CD14-positive monocyte (primary cell): ENCODE data around the gene MKKS. TPM values are rescaled to one million over a fixed set of nuclear protein-coding genes. Genes with fewer than 3 reads are reported as not detected.
A peak's percentile ranks its signal among the peaks of the same experiment; 100 is the strongest.

ENCODE experiments used
- DNase-seq, 3 donors: peaks; one replicate each; pipeline ENCODE4 v3.0.0-alpha.2; 2011 to 2022
- H2AFZ ChIP-seq: 2 replicates; pipeline ENCODE4 v1.6.0; 2012; ENCODE audit warnings: mild to moderate bottlenecking, low read depth, low read length, inconsistent platforms; ENCODE audit not compliant: insufficient read depth, poor library complexity, severe bottlenecking
- H3K27ac ChIP-seq, 2 donors: 1 replicate in 1 of 2; 2 replicates in 1 of 2; pipeline ENCODE4 v1.5.1; 2012 to 2013; ENCODE audit warnings: low read length in 2 of 2, control low read depth in 1 of 2, inconsistent platforms in 1 of 2, low read depth in 1 of 2, mild to moderate bottlenecking in 1 of 2
- H3K27me3 ChIP-seq, 2 donors: one replicate each; pipeline versions ENCODE4 v1.6.0 to v1.6.1; 2011 to 2013; ENCODE audit warnings: low read length in 2 of 2; ENCODE audit not compliant: control insufficient read depth in 2 of 2, insufficient read depth in 2 of 2
- H3K36me3 ChIP-seq, 2 donors: replicated peaks in 1 of 2; 1 replicate in 1 of 2; 2 replicates in 1 of 2; pipeline versions ENCODE4 v1.5.1 to v1.6.1; 2012 to 2013; ENCODE audit warnings: low read length in 2 of 2, control low read depth in 1 of 2, inconsistent platforms in 1 of 2, mild to moderate bottlenecking in 1 of 2; ENCODE audit not compliant: insufficient read depth in 2 of 2, control insufficient read depth in 1 of 2
- H3K4me1 ChIP-seq, 2 donors: 1 replicate in 1 of 2; 2 replicates in 1 of 2; pipeline versions ENCODE4 v1.5.1 to v1.6.1; 2012 to 2013; ENCODE audit warnings: low read length in 2 of 2, control low read depth in 1 of 2, inconsistent platforms in 1 of 2, mild to moderate bottlenecking in 1 of 2, moderate library complexity in 1 of 2; ENCODE audit not compliant: insufficient read depth in 2 of 2, control insufficient read depth in 1 of 2
- H3K4me2 ChIP-seq: replicated peaks from 2 replicates; pipeline ENCODE3; 2012; ENCODE audit warnings: low read length, moderate library complexity, mild to moderate bottlenecking; ENCODE audit not compliant: poor library complexity, severe bottlenecking; ENCODE audit errors: extremely low read depth
- H3K4me3 ChIP-seq, 3 experiments: fragments of 200-600 bp in 1 of 3; sonication (generic) in 1 of 3; replicated peaks in 1 of 3; 1 replicate in 2 of 3; 2 replicates in 1 of 3; pipeline ENCODE4 v1.5.1; 2011 to 2013; ENCODE audit warnings: low read length in 3 of 3, mild to moderate bottlenecking in 3 of 3, control low read depth in 2 of 3, low read depth in 2 of 3, inconsistent platforms in 1 of 3, moderate library complexity in 1 of 3
- H3K79me2 ChIP-seq: 2 replicates; pipeline ENCODE4 v1.6.0; 2012; ENCODE audit warnings: mild to moderate bottlenecking, control low read depth, inconsistent platforms, low read length, moderate library complexity; ENCODE audit not compliant: insufficient read depth
- H3K9ac ChIP-seq: 2 replicates; pipeline ENCODE4 v1.6.0; 2017; ENCODE audit warnings: low read length, mild to moderate bottlenecking; ENCODE audit not compliant: insufficient read depth, poor library complexity, severe bottlenecking
- H3K9me3 ChIP-seq, 2 donors: replicated peaks in 1 of 2; 1 replicate in 1 of 2; 2 replicates in 1 of 2; pipeline versions ENCODE4 v1.5.1 to v1.6.1; 2012 to 2013; ENCODE audit warnings: low read length in 2 of 2, control low read depth in 1 of 2; ENCODE audit not compliant: control insufficient read depth in 1 of 2, insufficient read depth in 1 of 2
- H4K20me1 ChIP-seq: 2 replicates; pipeline ENCODE4 v1.6.0; 2012; ENCODE audit warnings: mild to moderate bottlenecking, low read length, control low read depth, moderate library complexity; ENCODE audit not compliant: insufficient read depth
- H3K27ac Mint-ChIP-seq, 7 donors: one replicate each; pipeline ENCODE4 v1.8.0; 2020; ENCODE audit warnings: mild to moderate bottlenecking in 7 of 7, mixed read lengths in 7 of 7, moderate library complexity in 6 of 7, inconsistent platforms in 2 of 7
- H3K27me3 Mint-ChIP-seq, 3 donors: one replicate each; pipeline ENCODE4 v1.8.0; 2021 to 2022; ENCODE audit warnings: low read depth in 3 of 3, mild to moderate bottlenecking in 3 of 3, mixed read lengths in 3 of 3, moderate library complexity in 3 of 3, inconsistent platforms in 1 of 3
- H3K36me3 Mint-ChIP-seq, 2 donors: one replicate each; pipeline ENCODE4 v1.8.0; 2020; ENCODE audit warnings: mixed read lengths in 2 of 2, inconsistent platforms in 1 of 2, mild to moderate bottlenecking in 1 of 2
- H3K4me1 Mint-ChIP-seq: one replicate; pipeline ENCODE4 v1.8.0; 2020; ENCODE audit warnings: mild to moderate bottlenecking, mixed read lengths
- H3K4me3 Mint-ChIP-seq, 2 donors: one replicate each; pipeline ENCODE4 v1.8.0; 2020; ENCODE audit warnings: mild to moderate bottlenecking in 2 of 2, mixed read lengths in 2 of 2, moderate library complexity in 1 of 2
- H3K9me3 Mint-ChIP-seq, 7 donors: one replicate each; pipeline ENCODE4 v1.8.0; 2020 to 2022; ENCODE audit warnings: mixed read lengths in 7 of 7, mild to moderate bottlenecking in 6 of 7, moderate library complexity in 6 of 7, inconsistent platforms in 2 of 7
- CTCF ChIP-seq: fragments of 200-600 bp; IDR thresholded peaks from one replicate; pipeline ENCODE4 v1.8.0; 2022; ENCODE audit warnings: antibody characterized with exemption, mild to moderate bottlenecking
- WGBS: methylation state at CpG from one replicate; pipeline ENCODE4 v1.1.5; 2013; ENCODE audit warnings: missing lambda C conversion rate; ENCODE audit not compliant: insufficient coverage; 5-methylcytosine and 5-hydroxymethylcytosine counted together
- intact Hi-C, 2 donors: fragments of 100-400 bp; cut with micrococcal nuclease; formaldehyde crosslinking; loops; one replicate each; pipeline versions ENCODE4 v1.15.0 to v1.15.1; 2023
- polyA plus RNA-seq, 3 donors: library from polyadenylated mRNA; depleted of rRNA in 1 of 3; unstranded in 2 of 3; stranded (reverse) in 1 of 3; fragments of 300-500 nt in 2 of 3; fragments of >200 nt in 1 of 3; fragmentation: Illumina TruSeq in 2 of 3; gene quantifications; 1 replicate in 2 of 3; 2 replicates in 1 of 3; pipeline ENCODE4 v1.2.3, GENCODE V29; 2012 to 2021

The MKKS gene
- polyA plus RNA-seq, 3 donors = 4.8 to 34.6 (median 31.8) TPM

GRCh38 chr20:10430704-10431103, 3.3 kb downstream of the MKKS start:
- Mint-ChIP-seq H3K9me3 (no peaks in the 10 kb centered on the region), H3K27ac (no peak overlapping the region), H3K27me3 (no peaks in the 10 kb centered on the region), H3K36me3 (peaks cover 3 to 10% of the 10 kb centered on the region in 2 donors), H3K4me3 (no peak overlapping the region), H3K4me1 (peaks cover 45% of the 10 kb centered on the region)
- no peaks in the 10 kb centered on the region for H3K9me3 ChIP-seq
- H3K79me2 ChIP-seq = peaks cover 90% of the 10 kb centered on the region
- WGBS = no CpG with 5 or more reads among the region's 5 CpGs
- H3K4me2 ChIP-seq = no peak overlapping the region
- H3K27ac ChIP-seq = no peak overlapping the region
- no peak overlapping the region for H2AFZ ChIP-seq
- intact Hi-C loops = loop anchor here (5.0 to 10.0 kb wide), 2 partner anchors 84 to 242 kb away; partner anchors contain the start of gene JAG1 (in 2 of the 2)
- H3K4me3 ChIP-seq = no peak overlapping the region
- peaks cover 21 to 31% of the 10 kb centered on the region in 2 donors for H3K4me1 ChIP-seq
- no peak for TF ChIP-seq CTCF
- peaks cover 4 to 8% of the 10 kb centered on the region in 2 donors for H3K36me3 ChIP-seq
- peaks cover 62% of the 10 kb centered on the region for H4K20me1 ChIP-seq
- H3K9ac ChIP-seq = no peak overlapping the region
- no peak for DNase-seq
- H3K27me3 ChIP-seq = no peaks in the 10 kb centered on the region

DNA sequence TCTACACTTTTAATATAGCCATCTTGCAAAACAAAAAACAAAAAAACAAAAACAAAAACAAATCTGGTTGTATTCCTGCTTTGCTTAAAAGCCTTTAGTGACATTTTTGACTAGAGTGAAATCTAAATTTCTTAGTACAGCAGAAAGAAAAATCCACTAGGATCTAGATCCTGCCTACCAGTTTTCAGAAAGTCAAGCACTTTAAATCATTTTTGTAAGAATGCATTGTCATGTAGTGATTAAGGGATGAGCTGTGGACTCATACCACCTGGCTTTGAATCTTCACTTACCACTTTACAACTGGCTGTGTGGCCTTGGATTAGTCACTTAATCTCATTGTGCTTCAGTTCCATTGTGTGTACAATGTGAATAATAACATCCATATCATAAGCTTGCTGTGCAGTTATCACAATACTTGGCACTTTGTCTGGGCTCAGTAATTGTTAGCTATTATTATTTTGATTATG, 4.0 kb downstream of the MKKS start:
- TF ChIP-seq CTCF = no peak
- Histone ChIP-seq H2AFZ (no peak overlapping the region), H3K4me3 (no peak overlapping the region), H3K9me3 (no peaks in the 10 kb centered on the region), H3K4me1 (peaks cover 17 to 25% of the 10 kb centered on the region in 2 donors), H3K27me3 (no peaks in the 10 kb centered on the region), H3K36me3 (peaks cover 7 to 15% of the 10 kb centered on the region in 2 donors), H3K27ac (no peak overlapping the region), H3K9ac (no peak overlapping the region), H3K79me2 (peaks cover 90% of the 10 kb centered on the region), H3K4me2 (no peak overlapping the region), H4K20me1 (peaks cover 69% of the 10 kb centered on the region)
- DNase-seq = peak in 1 of 3 donors; percentile 13
- Mint-ChIP-seq H3K27ac (peak overlapping the region in 1 of 7 donors; percentile 33), H3K9me3 (no peaks in the 10 kb centered on the region), H3K4me1 (peaks cover 41% of the 10 kb centered on the region), H3K36me3 (peaks cover 3 to 10% of the 10 kb centered on the region in 2 donors), H3K27me3 (no peaks in the 10 kb centered on the region), H3K4me3 (no peak overlapping the region)
- intact Hi-C loops = loop anchor here (5.0 to 10.0 kb wide), 3 partner anchors 85 to 453 kb away; partner anchors contain the start of gene JAG1 (in 2 of the 2)
